ENCODE measurements around the gene CGB8. TPM values are rescaled to one million over a fixed set of nuclear protein-coding genes. Genes with fewer than 3 reads are reported as not detected.
A peak's percentile ranks its signal among the peaks of the same experiment; 100 is the strongest.
"Not testable (repeated sequence)": the region's sequence is repeated elsewhere in the genome, so short reads cannot be mapped to it uniquely, and the experiment has no call there.

Gene CGB8
- not detected for total RNA-seq
- long read RNA-seq: 0 reads

DNA sequence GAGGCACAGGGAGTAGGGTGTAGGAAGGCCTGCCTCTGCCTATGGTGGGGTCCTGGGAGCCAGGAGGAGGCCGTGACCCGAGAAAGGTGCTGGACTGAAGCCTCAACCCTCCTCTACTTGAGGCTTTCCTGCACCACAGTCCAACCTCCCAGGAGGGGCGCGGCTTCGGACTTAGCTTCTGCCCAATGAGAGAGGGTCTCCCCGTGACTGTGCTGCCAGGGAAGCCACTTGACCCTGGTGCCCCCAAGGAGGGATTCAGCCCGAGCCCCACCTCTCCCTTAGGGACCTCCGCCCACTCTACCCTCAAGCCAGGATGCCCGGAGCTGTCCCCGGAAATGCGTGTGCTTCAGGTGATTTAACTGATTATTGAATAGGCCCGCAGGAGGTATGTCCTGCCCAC, at the start of gene CGB8:
CGB8 (minus strand) TSS at position 101 of the 400 bp plus-strand sequence. CDS start 372 bp downstream, outside the sequence.
- DNase-seq (ENCODE audit: low spot score); intact Hi-C loops (cut with DNase I): not testable (repeated sequence)

DNA sequence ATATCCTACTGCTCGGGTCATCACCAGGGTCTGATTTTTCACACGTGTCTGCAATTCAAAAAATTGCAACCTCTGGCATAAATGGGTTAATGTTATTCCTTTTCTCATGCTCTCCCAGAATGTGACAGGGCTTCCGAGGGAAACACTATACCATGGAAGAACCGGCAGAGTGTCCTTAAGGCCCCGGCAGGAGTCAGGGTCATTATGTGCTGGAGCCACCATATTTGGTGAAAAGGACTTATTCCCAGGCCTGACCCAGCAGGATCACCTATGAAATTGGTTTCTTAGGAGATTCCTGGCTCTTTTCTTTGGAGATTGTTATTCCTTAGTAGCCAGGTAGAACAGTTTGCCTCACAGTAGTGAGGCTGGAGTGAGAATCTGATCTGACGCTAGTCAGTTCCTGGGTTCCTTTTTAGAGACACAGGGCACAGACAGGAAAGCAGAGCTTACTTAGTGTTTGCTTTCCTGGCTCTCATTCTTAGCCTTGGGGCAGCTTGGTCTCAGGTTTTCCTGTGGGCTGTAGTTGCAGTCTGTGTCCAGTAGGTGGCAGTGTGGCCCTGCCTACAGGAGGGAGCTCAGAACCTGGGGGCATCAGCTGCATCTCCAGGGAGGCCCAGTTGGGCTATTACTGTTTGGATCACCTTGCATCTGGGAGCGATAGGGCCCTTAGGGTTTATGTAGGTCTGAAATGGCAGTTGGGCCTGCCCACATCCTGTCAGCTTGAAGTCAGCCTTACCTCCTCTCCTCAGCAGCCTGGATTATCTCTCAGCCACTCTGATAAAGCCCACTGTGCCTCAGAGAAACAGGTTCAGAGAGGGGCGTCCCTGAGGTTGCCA, 48.8 kb upstream of the CGB8 start:
- intact Hi-C loops (cut with DNase I): loop anchor here (2.0 to 5.0 kb wide), 2 partner anchors 50 to 101 kb away; no protein-coding TSS in a partner anchor
- peak; percentile 84 for DNase-seq (ENCODE audit: low spot score)

DNA sequence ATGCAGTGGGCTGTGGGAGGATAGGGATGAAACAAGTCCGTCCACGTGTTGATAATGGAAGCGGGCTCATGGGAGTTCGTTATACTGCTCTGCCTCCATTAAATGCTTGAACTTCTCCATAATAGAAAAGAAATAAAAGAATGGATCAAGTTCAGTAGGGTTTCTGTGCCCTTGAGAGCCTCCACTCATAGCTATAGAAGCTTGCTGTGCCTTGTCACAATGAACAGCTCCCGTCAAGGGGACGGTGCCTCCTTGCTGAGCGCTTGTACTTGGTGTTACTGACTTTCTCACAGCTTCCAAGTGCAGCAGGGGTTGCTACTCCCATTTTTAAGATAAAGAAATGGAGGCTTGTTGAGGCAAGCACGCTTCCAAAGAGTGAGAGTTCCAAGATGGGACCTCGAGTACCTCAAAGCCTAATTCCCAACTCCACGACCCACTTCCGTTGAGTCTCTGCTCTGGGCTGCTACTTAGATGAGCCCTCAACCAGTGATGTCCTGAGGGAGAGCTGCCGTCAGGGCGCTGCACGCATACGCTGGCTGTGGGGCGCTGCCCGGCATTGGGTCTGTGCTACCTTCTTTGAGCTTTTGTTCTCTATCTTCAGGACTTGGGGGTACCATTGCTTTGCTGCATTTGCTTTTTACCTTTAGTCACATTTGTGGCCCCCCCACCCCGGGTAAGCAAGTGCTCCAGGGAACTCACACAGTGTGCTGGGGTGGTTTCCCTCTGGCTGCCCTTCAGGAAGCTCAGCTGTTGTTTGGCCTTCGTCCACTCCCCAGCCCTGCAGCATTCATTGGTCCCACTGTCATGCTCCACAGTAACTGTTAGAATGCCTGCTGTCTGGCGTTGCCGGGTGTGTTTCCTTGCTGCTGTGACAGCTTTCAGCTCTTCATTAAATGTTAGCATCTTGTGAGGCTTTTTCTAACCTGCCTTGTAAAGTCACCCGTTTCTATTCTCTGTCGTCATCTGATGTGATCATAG, 45.9 kb upstream of the CGB8 start:
- intact Hi-C loops (cut with DNase I): loop anchor here (5.0 kb wide), 1 partner anchor 53 kb away; no protein-coding TSS in a partner anchor
- peak; percentile 83 for DNase-seq (ENCODE audit: low spot score)

DNA sequence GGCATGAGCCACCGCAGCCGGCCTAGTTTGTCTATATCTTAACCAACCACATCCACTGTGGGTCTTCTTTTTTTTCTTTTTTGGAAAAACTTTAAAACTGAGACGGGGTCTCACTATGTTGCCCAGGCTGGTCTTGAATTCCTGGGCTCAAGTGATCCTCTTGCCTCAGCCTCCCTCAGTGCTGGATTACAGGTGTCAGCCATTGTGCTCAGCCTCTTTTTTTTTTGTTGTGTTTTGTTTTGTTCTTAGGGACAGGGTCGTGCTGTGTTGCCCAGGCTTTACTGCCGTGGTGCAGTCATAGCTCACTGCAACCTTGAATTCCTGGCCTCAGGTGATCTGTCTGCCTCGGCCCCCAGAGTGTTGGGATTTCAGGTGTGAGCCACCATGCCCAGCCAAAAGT, 43.8 kb upstream of the CGB8 start:
- no peak for DNase-seq (ENCODE audit: low spot score)
- intact Hi-C loops (cut with DNase I): no loop called here

DNA sequence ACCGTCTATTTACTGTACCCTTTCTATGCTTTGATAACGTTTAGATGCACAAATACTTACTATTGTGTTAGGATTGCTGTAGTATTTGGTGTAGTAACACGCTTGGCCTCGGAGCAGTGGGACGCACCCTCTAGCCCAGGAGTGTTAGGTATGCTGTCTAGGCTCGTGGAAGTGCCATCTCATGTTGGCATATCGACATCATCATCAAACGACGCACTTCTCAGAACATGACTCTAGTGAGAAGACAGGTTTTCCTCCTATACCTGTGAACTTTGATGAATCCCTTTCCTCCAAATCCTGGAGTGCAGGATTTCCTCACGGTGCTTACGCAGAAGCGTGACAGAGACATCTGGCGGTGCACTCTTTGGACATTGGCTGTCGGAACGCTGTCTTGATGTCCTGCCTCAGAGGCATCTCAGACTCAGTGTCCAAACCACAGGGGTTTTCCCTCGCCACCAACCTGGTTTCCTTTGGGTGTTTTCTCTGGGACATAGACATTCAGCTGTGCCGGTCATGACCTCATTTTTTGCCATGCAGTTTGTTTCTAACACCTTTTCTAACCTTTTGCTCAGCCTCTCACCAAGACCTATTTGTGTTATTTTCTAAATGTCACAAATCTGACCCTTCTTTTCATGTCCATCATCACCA, 42.6 kb upstream of the CGB8 start:
- no peak for DNase-seq (ENCODE audit: low spot score)

DNA sequence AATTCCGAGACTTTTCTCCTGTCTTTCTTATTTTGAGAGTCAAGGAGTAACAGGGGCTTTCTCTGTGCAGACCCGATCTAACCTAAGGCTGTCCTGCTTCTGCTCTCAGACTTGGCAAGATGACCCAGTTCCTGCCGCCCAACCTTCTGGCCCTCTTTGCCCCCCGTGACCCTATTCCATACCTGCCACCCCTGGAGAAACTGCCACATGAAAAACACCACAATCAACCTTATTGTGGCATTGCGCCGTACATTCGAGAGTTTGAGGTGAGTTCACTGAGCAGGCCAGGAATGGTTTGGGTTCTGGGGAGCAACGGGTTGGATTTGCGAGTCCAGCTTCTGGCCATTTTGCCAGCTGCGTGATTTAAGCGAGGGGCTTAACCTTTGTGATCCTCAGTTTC, 37.4 kb upstream of the CGB8 start:
- DNase-seq (ENCODE audit: low spot score): no peak
- intact Hi-C loops (cut with DNase I): no loop called here

More for the DNA sequence above, 42.6 kb upstream of the CGB8 start:
- intact Hi-C loops (cut with DNase I): no loop called here

DNA sequence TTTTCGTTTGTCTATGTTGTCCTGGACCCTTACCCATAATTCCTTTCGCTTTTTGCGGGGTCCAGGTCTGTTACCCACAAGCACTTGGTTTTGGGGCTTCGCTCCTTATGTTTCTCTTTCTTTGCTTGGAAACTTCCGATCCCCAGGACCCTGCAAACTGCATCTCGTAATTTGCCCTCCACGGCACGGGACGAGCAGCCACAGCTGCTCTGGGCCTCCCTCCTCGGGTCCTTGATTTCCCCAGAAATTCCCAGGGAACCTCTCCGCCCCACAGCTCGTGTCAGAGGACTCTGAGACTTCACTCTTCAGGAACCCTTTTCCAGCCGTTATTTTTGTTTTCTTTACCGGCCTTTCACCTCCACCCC, 36.9 kb upstream of the CGB8 start:
- intact Hi-C loops (cut with DNase I): no loop called here
- no peak for DNase-seq (ENCODE audit: low spot score)

DNA sequence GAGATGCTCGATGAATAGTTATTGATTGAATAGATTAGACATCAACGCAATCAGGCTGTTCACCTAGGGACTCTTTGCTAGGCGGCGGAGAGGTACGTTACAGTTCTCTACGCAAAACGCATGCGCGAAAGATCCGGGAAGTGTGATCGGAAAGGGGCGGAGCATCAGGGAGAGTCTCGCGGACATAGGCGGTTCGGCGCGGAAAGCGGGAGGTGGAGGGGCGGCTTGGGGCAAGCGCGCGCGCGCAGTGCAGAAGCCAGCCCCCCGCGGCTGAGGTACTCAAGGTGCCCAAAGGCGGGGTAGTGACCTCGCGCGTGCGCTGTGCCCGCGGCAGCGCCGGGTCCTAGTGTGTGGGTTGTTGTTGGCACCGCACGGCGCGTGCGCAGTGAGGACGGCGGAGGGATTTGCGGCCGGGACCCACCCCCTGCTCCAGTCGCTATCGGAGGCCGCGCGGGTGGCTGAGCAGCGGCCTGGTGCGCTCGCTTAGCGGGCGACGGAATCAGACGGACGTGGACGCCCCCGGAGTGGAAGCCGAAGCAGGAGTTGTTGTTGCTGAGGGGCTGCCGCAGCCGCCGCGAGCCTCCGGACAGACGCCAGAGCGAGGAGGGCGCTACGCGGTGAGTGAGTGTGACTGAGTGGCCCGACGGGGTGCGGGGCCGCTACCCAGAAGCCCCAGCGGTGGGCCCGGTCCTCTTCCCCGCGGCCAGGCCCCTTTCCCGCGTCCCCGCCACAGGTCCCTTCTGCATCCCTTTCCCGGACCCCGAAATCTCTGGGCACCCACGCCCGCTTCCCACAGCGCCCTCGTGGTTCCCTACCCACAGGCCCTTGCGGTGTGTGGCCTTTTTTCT, 36.3 kb upstream of the CGB8 start, which contains the start of gene SNRNP70:
SNRNP70 (plus strand) TSS at position 432 of the 848 bp plus-strand sequence. CDS start 964 bp downstream, outside the sequence.
- intact Hi-C loops (cut with DNase I): no loop called here
- peak; percentile 99 for DNase-seq (ENCODE audit: low spot score)

DNA sequence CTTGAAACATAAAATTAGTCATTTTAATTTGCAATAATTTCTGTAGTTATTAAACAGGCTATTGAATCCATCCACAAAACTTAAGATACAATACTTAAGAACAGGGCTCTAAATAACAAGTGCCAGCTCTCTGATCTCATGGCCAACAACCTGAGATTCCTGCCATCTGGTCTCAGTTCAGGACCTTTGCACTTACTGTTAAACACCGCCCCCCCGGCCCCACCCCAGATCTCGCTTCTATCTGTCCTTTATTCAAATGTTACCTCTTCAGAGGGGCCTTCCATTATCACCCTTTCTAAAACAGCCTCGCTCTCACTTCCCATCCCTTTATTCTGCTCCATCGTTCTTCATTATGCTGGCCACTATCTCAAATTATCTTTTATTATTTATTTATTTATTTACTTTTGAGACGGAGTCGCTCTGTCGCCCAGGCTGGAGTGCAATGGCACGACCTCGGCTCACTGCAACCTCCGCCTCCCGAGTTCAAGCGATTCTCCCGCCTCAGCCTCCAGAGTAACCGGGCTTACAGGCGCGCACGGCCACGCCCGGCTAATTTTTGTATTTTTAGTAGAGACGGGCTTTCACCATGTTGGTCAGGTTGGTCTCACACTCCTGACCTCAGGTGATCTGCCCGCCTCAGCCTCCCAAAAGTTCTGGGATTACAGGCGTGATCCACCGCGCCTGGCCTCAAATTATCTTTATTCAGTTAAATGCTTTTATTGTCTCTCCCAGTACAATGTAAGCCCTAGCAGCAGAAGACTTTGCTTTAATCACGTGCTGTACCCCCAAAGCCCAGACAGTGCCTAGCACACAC, 35.5 kb upstream of the CGB8 start:
- intact Hi-C loops (cut with DNase I): no loop called here

DNA sequence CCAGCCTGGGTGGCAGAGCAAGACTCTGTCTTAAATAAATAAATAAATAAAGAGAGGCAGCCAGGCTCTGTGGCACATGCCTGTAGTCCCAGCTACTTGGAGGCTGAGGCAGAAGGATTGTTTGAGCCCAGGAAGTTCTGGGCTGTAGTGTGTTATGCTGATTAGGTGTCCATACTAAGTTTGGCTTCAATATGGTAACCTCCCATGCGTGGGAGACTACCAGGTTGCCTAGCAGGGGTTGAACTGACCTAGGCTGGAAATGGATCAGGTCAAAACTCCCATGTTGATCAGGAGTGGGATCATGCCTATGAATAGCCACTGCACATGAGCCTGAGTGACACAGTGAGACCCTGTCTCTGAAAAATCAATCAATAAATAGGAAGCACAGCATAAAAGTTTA, 32.4 kb upstream of the CGB8 start:
- no peak for DNase-seq (ENCODE audit: low spot score)
- intact Hi-C loops (cut with DNase I): no loop called here

More for the DNA sequence above, 35.5 kb upstream of the CGB8 start:
- no peak for DNase-seq (ENCODE audit: low spot score)

DNA sequence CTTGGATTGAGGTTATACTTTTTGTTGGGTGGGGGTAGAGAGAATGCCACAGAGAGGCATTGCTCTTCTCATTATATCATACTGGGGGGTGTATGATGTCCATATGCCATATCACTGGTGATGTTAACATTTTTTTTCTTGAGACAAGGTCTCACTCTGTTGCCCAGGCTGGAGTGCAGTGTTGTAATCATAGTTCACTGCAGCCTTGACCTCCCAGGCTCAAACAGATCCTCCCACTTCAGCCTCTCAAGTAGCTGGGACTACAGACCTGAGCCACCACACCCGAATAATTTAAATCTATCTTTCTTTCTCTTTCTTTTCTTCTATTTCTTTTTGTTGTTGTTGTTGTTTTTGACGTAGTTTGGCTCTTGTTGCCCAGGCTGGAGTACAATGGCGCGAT, 31.5 kb upstream of the CGB8 start:
- intact Hi-C loops (cut with DNase I): no loop called here
- DNase-seq (ENCODE audit: low spot score): no peak

DNA sequence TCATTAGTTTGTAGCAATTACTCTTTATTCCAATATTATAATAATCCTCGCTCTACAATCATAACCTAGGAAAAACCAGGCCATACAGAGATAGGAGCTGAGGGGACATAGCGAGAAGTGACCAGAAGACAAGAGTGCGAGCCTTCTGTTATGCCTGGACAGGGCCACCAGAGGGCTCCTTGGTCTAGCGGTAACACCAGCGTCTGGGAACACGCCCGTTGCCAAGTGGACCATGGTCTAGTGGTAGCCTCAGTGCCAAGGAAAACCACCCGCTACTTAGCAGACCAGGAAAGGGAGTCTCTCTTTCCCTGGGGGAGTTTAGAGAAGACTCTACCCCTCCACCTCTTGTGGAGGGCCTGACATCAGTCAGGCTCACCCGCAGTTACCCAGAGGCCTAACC, 26.0 kb upstream of the CGB8 start:
- intact Hi-C loops (cut with DNase I): not testable (repeated sequence)
- DNase-seq (ENCODE audit: low spot score): peak; percentile 80

DNA sequence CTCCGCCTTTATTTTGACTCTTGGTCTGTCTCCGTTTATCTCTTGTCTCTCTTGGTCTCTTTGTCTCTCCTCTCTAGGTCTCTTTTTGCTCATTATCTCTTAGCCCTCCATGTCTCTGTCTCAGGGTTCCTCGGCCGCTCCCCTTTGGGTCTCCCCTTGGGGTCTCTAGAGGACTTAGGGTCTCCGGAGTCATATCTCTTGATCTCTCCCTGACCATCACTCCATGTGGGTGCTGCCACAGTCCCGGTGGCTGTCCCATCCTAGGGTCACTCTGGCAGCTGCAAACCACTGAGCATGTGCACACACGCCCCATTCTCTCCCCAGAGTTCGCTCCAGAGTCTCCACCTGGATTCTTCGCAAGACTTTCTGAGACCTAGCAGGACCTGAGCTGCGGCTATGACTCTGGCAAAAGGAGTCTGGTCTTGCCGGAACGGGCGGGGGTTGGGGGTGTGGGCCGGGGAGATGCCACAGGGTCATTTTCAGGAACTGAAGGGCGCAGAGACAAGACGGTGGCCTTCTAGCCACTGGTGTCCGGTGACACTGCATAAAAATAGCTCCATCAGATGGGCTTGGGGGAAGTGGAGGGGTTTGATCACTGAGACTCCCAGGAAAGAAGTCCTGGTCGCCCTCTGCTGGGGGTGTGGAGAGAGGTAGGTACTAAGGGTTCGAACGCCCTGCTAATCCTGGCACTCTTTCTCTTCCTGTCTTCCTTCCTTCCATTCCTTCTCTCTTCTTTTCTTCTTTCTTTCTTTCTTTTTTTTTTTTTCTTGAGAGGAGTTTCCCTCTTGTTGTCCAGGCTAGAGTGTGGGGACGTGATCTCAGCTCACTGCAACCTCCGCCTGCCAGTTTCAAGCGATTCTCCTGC, 24.8 kb upstream of the CGB8 start:
- no peak for DNase-seq (ENCODE audit: low spot score)
- intact Hi-C loops (cut with DNase I): no loop called here

DNA sequence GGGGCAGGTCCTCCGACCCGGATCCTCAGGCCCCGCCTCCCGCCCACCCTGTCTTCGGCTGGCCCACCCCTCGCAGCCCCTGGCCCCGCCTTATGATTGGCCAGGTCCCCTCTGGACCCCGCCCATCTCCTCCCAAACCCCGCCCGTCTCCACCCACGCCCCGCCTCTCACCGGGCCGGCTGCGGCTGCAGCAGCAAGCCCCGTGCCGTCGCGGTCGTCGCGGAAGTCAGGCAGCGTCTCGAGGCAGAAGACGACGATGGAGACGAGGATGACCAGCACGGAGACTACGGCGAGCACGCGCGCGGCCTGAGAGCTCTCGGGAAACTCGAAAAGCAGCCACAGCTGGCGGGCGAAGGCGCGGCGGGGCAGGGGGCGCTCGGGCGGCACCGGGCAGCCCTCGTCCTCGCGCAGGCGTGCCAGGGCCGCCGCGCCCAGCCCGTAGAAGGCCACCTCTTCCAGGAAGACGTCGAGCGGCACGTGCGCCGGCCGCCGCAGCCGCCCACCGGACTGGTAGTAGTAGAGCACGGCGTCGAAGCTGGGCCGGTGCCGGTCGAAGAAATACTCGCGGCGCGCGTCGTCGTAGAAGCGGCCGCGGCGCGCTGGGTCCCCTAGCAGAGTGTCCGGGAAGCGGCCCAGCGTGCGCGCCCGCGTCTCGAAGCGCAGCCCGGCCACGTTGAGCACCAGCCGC, 23.1 kb upstream of the CGB8 start:
- intact Hi-C loops (cut with DNase I): no loop called here
- DNase-seq (ENCODE audit: low spot score): no peak

DNA sequence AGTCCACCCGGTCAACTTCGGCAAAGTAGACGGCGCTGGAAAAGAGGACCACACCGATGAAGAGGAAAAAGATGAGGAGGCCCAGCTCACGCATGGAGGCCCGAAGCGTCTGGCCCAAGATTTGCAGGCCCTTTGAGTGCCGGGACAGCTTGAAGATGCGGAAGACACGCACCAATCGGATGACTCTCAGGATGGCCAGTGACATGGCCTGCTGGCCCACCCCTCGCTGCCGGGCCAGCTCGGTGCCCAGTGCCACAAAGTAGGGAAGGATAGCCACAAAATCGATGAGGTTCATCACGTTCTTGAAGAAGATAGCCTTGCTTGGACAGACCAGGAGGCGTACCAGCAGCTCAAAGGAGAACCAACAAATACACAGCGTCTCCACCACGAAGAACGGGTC, 21.5 kb upstream of the CGB8 start:
- DNase-seq (ENCODE audit: low spot score): no peak
- intact Hi-C loops (cut with DNase I): no loop called here

DNA sequence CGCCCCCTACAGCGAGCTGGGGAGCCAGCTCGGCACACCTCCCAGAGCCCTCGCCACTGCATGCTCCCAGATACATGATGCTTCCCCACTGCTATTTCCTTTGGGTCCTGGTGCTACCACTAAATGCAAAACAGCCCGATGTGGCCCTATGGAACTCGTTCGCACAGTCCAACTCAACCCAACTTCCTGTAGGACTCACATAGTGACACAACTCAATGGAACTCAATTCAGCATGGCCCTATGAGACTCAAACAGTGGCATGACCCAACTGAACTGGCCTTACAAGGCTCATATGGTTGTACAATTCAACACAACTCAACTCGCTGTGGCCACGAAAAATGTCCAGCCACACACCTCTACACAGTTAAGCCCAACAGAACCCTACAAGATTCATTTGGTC, 20.1 kb upstream of the CGB8 start:
- DNase-seq (ENCODE audit: low spot score): no peak
- intact Hi-C loops (cut with DNase I): no loop called here

DNA sequence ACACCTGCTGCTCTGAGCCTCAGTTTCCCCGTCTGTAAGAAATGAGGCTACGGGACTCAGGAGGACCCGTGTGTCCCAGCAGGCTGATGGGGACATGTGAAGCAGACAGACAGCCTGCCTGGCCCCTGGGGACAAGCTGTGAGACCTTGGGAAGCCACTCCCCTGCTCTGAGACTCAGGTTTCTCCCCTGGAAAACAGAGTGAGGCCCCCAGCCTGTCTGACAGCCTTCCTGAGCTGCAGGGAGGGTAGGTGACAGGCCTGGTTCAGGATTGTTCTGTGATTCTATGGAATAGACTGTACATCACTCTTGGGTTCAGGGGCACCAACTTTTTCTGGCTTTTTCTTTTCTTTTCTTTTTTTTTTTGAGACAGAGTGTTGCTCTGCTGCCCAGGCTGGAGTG, 18.6 kb upstream of the CGB8 start:
- intact Hi-C loops (cut with DNase I): no loop called here
- DNase-seq (ENCODE audit: low spot score): no peak

All from cardiac septum (tissue), 1 donor.